ENCODE measurements around the gene SEPTIN5.

The SEPTIN5 gene

GRCh38 chr22:19735665-19736510 is 21.6 kb downstream of the SEPTIN5 start:
- DNase-seq = no peak

GRCh38 chr22:19737846-19738663 is 23.8 kb downstream of the SEPTIN5 start:
- DNase-seq = no peak

DNA sequence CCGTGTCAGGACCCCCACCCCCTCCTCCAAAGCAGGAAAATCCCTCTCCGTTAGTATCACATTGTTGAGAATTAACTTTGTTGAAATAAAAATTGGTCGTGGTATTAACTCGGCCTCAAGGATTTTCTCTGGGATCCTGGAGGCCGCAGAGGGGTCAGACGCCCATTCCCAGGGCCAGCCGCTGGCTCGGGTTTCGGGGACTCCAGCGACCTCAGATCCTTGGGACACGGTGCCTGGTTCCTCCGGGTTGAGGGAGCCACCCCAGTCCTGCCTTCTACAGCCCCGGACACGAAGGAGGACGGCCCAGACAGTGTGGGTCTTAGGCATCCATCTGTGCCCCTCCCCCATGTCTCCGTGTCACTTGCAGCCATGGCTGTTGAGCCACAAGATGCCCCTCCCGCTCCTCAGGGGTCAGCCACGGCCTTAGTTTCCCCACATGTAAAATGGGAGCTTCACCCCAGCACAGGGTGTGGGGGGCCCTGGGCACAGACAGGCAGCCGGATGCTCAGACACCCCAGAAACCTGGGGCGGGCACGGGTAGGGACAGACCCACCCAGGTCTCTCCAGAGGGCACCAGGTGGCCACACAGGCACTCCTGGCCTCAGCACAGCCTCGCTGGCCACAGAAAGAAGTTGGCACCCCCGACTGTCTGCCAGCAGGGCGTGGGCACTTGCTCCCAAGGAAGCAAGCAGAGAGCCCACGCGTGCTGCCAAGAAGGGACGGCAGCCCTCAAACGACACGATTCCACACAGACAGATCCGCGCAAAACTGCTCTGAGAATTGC is 24.6 kb downstream of the SEPTIN5 start:
- DNase-seq = no peak

DNA sequence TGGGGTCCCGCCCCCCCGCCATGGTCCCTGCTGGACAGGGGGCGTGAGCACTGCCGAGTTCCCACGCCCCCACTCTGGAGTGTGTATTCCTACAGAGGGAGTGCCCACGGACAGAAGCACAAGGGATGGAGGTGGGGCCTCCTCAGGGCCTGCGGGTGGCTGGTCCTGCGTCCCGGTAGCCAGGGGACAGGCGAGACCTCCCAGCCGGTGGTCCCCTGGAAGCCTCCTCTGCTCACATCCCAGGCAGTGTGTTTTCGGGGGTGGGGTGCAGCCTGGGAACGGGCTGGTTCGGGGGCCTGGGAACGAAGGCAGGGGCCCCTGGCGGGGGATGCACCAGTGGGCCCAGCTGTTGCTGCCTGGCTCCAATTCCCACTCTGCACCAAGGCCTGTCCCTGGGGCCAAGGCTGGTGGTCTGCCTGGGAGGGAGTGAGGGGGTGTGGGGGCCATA is 25.2 kb downstream of the SEPTIN5 start:
- no peak for DNase-seq

DNA sequence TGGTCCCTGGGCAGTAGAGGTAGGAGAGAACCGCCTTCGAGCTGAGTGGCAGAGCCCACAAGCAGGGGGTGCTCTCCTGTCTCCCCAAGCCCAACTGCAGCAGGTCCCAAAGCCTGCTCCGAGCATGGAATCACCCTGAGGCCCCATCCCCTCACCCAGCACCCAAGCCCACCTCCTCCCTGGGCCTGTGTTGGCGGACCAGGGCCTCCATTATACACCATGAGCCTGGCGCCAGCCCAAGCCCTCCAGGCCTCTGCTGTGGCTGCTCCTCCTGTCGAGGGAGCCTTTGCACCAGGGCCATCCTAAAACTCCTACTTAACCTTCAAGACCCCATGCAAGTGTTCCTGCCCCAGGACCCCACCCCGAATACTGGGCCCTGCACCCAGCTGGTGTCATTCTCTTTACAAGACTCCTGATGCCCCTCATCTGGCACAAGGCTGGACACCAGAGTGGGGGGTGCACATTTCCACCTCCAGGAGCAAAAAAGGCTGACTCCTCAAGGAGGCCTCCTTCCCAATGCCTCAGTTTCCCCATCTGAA is 25.7 kb downstream of the SEPTIN5 start:
- no peak for DNase-seq

GRCh38 chr22:19740586-19740985 is 26.3 kb downstream of the SEPTIN5 start:
- DNase-seq = no peak

DNA sequence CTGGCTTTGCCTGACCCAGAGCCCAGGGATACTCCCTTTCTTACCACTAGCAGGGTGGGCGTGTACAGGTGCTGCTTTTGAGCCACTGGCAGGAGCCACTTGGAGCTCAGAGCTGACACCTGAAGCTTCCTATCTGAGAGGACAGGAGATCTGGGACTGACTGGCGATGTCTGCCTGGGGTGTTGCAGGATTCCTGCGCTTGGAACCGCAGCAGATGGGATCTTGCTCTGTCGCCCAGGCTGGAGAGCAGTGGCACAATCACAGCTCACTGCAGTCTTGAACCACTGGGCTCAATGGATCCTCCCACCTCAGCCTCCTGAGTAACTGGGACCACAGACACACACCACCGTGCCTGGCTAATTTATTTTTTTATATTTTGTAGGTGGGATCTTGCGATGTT is 26.8 kb downstream of the SEPTIN5 start:
- DNase-seq = no peak

GRCh38 chr22:19742160-19743066 is 28.1 kb downstream of the SEPTIN5 start:
- DNase-seq = no peak

DNA sequence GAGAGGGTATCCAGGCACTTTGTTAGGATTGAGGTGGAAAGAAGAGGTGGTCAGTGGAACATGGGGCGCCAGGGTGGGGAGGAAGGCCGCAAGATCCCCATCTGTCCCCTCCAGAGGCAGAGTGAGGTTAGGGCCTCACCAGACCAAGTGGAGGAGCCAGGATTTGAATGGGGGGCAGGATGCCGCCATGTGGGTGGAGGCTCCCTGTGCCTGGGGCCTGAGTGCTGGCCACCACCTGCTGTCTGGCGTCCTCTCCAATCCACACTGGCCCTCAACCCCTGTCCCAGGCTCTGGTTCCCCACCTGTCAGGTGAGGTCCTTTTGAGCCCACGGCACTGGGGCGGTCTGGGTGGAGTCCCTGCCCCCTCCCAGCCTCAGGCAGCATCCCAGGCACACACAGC is 28.8 kb downstream of the SEPTIN5 start:
- DNase-seq = no peak

DNA sequence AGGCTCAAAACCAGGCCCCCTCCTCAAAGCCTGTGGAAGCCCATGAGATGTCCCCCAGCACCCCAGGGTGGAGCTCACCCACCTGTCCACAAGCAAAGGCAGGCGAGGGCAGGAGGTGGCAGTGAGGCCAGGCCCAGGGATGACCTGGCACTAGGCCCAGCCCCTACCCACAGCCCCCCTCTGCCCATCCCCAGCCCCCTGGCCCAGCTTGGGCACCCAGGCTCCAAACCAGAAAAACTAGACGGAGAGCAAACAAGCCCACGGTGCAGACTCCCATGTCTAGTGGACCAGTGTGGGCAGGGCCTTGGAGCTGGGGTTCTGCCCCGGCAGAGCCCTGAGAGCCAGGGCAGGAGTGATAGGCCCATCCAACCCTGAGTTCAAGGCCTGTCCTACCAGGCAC is 29.3 kb downstream of the SEPTIN5 start:
- no peak for DNase-seq

GRCh38 chr22:19744350-19745006 is 30.2 kb downstream of the SEPTIN5 start:
- DNase-seq = no peak

DNA sequence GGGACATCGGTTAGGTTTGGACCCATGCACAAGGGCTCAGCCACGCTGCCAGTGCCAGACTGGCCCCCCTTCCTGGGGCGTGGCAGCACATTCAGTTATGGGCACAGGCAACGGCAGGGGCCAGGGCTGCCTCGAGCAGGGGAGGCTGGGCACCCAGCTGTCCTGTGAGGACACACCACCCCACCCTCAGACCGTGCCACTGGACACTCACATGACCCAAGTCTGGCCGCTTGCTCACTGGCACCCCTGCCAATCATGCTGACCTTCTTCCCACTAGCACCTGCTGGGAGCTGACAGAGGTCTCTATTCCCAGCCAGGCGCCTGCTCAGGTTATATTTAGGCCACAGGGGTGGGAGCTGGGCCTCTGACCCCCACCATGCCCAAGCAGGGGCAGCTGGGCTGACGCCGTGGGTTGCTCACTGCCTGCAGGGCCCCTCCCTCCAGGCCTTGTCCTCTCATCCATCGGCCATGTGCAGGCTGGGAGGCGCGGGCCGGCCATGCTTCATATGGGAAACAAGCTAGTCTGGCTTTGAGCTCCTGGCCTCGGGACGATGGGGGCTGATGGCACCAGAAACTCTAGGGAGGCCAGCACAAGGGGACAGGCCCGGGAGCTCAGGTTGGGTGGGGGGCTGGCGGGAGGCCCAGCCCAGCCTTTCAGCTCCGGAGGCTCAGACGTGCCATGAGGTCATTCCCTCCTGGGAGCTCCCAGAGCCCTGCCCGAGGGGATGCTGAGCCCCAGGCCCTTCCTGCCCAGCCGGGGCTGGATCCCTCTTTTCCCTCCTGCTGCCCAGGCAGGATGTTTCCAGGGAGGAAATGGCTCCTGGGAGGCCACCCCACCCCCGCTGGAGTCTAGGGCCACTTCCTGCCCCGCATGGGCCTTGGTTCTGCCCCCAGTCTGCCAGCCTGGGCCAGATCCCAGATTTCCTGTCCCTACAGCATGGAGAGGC is 31.1 kb downstream of the SEPTIN5 start:
- DNase-seq = no peak

GRCh38 chr22:19746726-19747125 is 32.4 kb downstream of the SEPTIN5 start:
- no peak for DNase-seq

DNA sequence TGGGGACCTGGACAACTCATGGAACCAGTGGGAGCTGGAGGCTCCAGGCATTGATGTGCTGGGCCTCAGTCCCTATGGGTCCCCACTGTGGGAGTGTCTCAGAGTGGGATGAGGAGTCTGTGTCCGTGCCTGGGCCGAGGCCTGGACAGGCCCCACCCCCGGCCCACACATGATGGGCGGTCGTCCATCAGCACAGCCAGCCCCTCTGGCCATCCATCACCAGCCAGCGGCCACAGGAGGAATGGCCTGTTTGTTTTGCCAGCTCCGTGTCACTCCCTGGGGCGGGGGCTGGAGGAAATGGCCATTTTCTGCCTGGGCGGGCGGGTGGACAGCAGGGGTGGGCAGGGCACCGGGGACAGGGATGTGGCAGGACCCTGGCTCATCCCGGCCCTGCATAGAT is 33.2 kb downstream of the SEPTIN5 start:
- DNase-seq = no peak

- DNase-seq = no peak
Observed at GRCh38 chr22:19748139-19748538, 33.8 kb downstream of the SEPTIN5 start.

- no peak for DNase-seq
Observed at GRCh38 chr22:19748991-19749664, 34.8 kb downstream of the SEPTIN5 start.

DNA sequence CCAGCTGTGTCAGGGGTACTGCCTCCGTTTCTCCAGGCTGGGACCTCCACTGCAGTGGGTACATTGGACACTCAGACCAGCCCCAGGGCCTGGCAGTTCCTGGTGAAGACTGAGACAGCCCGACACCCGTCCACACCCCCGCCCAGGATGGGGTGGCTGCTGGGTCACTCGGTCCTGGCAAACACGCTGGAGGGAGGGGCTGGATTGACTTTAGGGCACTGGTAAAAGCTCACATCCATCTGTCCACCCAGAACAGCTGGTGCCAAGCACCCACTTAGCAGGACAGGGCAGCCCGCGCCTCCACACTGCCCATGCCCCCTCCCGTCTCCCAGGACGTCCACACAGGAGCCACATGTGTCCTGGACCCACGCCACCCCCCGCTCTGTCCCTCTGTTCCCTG is 35.6 kb downstream of the SEPTIN5 start:
- DNase-seq = no peak

GRCh38 chr22:19750507-19751490 is 36.5 kb downstream of the SEPTIN5 start:
- no peak for DNase-seq

Measured in activated T-cell treated with anti-CD3 and anti-CD28 coated beads for 4 hours (primary cell).